Glutamatergic neuron (in vitro differentiated cells): ENCODE data around the gene PPP1R14C. TPM values are rescaled to one million over a fixed set of nuclear protein-coding genes. Genes with fewer than 3 reads are reported as not detected.

Source experiments
- DNase-seq: peaks from one replicate; pipeline ENCODE4 v3.0.0; 2022
- H3K27ac Mint-ChIP-seq: one replicate; pipeline ENCODE4 v1.8.0; 2020; ENCODE audit warnings: mild to moderate bottlenecking, mixed read lengths, inconsistent platforms; ENCODE audit not compliant: unreplicated experiment
- H3K27me3 Mint-ChIP-seq: one replicate; pipeline ENCODE4 v1.8.0; 2020; ENCODE audit warnings: mild to moderate bottlenecking, moderate library complexity, mixed read lengths, inconsistent platforms; ENCODE audit not compliant: unreplicated experiment
- H3K36me3 Mint-ChIP-seq: one replicate; pipeline ENCODE4 v1.8.0; 2020; ENCODE audit warnings: mild to moderate bottlenecking, mixed read lengths, inconsistent platforms; ENCODE audit not compliant: unreplicated experiment
- H3K4me1 Mint-ChIP-seq: one replicate; pipeline ENCODE4 v1.8.0; 2020; ENCODE audit warnings: mild to moderate bottlenecking, low read depth, mixed read lengths, inconsistent platforms; ENCODE audit not compliant: unreplicated experiment
- H3K4me3 Mint-ChIP-seq: one replicate; pipeline ENCODE4 v1.8.0; 2020; ENCODE audit warnings: mild to moderate bottlenecking, mixed read lengths, inconsistent platforms; ENCODE audit not compliant: unreplicated experiment
- H3K9me3 Mint-ChIP-seq: one replicate; pipeline ENCODE4 v1.8.0; 2020; ENCODE audit warnings: mild to moderate bottlenecking, moderate library complexity, mixed read lengths, inconsistent platforms; ENCODE audit not compliant: unreplicated experiment
- CTCF ChIP-seq: fragments of 200-600 bp; sonication (generic); IDR thresholded peaks from one replicate; pipeline ENCODE4 v1.5.0; 2021; ENCODE audit not compliant: partially characterized antibody, unreplicated experiment
- total RNA-seq: library from RNA; stranded (reverse); fragmentation: NEBNext Ultra II Directional; extraction: Animal tissue kit (Norgen Biotek cat#: 25700); gene quantifications from one replicate; pipeline ENCODE4 v1.2.1, GENCODE V29; 2021; ENCODE audit not compliant: unreplicated experiment

The PPP1R14C gene
- total RNA-seq, 1 donor from 2014 or later, result 4.1 TPM

GRCh38 chr6:150209415-150209814 is 66.6 kb downstream of the PPP1R14C start:
- H3K27ac Mint-ChIP-seq, result no peak overlapping the region
- DNase-seq, result no peak
- H3K4me1 Mint-ChIP-seq, result peaks cover 8% of the 10 kb centered on the region
- TF ChIP-seq CTCF, result no peak
- H3K9me3 Mint-ChIP-seq, result peaks cover 2% of the 10 kb centered on the region
- no peak overlapping the region for H3K4me3 Mint-ChIP-seq
- H3K27me3 Mint-ChIP-seq, result no peaks in the 10 kb centered on the region
- no peaks in the 10 kb centered on the region for H3K36me3 Mint-ChIP-seq

DNA sequence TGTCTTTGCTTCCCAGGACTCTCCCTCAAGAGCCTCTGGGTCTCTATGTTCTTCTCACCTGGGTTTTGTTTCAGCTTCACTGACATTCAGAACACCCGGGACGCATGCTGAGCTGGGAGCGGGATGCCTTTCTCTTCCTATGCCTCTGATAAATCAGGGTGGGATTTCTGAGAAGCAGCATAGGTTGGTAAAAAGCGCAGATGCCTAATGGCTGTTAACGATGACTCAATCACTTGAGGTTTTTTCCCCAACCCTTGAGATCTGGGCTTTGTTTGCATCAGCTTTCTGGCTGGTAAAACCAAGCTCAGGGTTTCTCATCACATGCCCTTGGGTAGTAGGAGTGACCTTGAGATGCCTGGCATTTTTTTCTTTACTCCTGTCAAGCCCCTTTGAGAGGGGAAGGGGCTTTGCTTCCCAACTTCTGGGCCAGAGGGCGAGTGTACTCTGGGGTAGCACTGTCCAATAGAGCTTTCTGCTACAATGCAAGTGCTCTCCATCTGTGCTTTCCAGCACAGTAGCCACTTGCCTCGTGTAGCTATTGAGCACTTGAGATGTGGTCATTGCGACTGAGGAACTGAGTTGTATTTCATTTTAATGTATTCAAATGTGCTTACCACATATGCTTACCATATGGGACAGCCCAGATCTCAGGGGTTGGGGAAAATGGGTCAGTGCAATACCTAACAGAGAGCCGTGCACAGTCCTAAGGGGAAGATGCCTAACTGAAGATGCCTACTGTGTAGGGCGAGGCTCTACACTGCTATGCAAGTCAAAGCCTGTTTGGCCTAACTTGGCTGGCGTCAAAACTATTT is 69.1 kb downstream of the PPP1R14C start:
- H3K4me3 Mint-ChIP-seq, result no peak overlapping the region
- H3K4me1 Mint-ChIP-seq, result peaks cover 8% of the 10 kb centered on the region
- peak overlapping the region; percentile 35 for H3K27ac Mint-ChIP-seq
- H3K9me3 Mint-ChIP-seq, result peaks cover 2% of the 10 kb centered on the region
- H3K36me3 Mint-ChIP-seq, result no peaks in the 10 kb centered on the region
- no peak for DNase-seq
- H3K27me3 Mint-ChIP-seq, result no peaks in the 10 kb centered on the region
- no peak for TF ChIP-seq CTCF

DNA sequence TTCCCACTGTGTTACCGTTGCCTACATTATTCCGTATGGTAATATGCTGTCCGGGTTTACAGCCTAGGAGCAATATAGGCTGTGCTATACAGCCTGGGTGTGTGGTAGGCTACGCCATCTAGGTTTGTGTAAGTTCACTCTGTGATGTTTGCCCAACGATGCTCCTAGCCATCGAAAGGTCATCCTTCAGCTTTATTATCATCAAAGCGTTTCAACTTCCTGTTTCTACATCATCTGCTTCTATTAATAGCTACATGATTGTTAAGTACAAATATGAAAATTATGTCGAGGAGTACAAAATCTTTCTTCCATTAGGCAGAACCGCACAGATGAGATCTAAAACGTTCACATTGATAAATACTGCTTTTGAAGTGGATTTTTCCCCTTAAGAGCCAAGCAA is 69.9 kb downstream of the PPP1R14C start:
- no peaks in the 10 kb centered on the region for H3K27me3 Mint-ChIP-seq
- no peak for TF ChIP-seq CTCF
- H3K4me3 Mint-ChIP-seq, result no peak overlapping the region
- H3K36me3 Mint-ChIP-seq, result no peaks in the 10 kb centered on the region
- H3K9me3 Mint-ChIP-seq, result peaks cover 2% of the 10 kb centered on the region
- H3K4me1 Mint-ChIP-seq, result peaks cover 8% of the 10 kb centered on the region
- no peak for DNase-seq
- no peak overlapping the region for H3K27ac Mint-ChIP-seq

DNA sequence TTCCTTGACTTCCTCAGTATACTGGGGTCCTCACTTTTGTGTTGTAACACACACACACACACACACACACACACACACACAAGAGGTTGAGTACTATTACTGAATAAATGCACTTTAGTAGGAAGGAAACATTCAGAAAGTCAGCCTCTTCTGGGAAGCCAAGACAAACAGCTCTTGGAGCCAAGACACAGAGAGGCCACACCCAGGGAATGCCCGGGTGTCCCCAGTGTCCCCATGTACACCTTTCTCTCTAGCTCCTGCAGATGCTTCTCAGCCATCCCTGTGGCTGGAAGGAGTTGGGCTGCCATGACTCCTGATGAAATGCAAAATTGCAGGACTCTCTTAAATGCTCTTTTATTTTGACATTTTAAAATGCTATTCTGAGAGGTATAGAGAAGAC is 70.5 kb downstream of the PPP1R14C start:
- H3K9me3 Mint-ChIP-seq, result peaks cover 2% of the 10 kb centered on the region
- no peak overlapping the region for H3K27ac Mint-ChIP-seq
- H3K36me3 Mint-ChIP-seq, result no peaks in the 10 kb centered on the region
- DNase-seq, result no peak
- TF ChIP-seq CTCF, result no peak
- no peak overlapping the region for H3K4me3 Mint-ChIP-seq
- H3K4me1 Mint-ChIP-seq, result peaks cover 8% of the 10 kb centered on the region
- H3K27me3 Mint-ChIP-seq, result no peaks in the 10 kb centered on the region

GRCh38 chr6:150214310-150214709 is 71.5 kb downstream of the PPP1R14C start:
- peaks cover 8% of the 10 kb centered on the region for H3K4me1 Mint-ChIP-seq
- H3K9me3 Mint-ChIP-seq, result peaks cover 2% of the 10 kb centered on the region
- no peaks in the 10 kb centered on the region for H3K36me3 Mint-ChIP-seq
- DNase-seq, result no peak
- H3K27ac Mint-ChIP-seq, result no peak overlapping the region
- no peak for TF ChIP-seq CTCF
- H3K27me3 Mint-ChIP-seq, result no peaks in the 10 kb centered on the region
- H3K4me3 Mint-ChIP-seq, result no peak overlapping the region
